HG03196 (cell line): ENCODE measurements around the gene PDE3A.

Experiments
- ATAC-seq: cut with Tn5 transposase; IDR thresholded peaks from one replicate; pipeline ENCODE4 v1.9.1; 2021; ENCODE audit not compliant: unreplicated experiment

Gene PDE3A

GRCh38 chr12:20490213-20490612 is 121.9 kb downstream of the PDE3A start:
- ATAC-seq = no peak

DNA sequence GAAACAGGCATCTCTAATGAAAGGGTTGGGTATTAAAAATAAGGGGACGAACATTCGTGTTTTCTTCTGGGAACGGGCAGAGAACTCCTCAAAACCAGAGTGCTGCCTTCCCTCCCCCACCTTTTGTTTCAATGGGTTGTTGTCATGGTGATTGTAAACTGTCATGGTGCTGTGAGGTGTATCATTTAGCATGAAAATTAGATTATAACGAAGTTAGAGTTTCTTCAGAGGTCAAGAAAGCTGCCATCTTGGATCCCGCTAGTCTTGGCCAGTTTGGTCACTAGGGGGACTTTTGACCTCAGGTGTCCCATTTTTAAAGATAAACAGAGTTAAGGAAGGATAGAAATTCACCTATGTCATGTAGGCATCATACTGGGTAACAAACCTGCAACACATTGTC is 123.0 kb downstream of the PDE3A start:
- no peak for ATAC-seq

GRCh38 chr12:20492251-20492760 is 124.0 kb downstream of the PDE3A start:
- ATAC-seq = no peak

GRCh38 chr12:20493934-20494333 is 125.6 kb downstream of the PDE3A start:
- no peak for ATAC-seq

GRCh38 chr12:20494851-20495250 is 126.5 kb downstream of the PDE3A start:
- ATAC-seq = no peak

GRCh38 chr12:20495997-20496396 is 127.7 kb downstream of the PDE3A start:
- ATAC-seq = no peak

DNA sequence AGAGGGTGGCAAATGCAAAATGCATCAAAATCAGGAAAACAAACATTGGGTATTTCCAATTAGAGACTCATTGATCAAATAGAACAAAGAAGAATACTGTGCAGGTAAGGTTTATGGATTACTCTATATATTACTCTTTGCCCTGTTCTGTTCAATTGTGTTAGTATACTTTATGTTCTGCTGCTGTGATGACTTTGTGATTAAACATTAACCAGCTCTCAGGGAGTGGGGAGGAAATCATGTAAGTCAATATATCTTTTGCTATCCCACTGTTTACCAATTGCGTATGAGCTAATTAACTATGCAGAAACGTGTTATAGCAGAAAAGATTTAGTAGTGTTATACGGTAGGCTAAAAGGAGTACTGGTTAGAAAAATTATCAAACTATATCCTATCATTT is 129.4 kb downstream of the PDE3A start:
- ATAC-seq = no peak

DNA sequence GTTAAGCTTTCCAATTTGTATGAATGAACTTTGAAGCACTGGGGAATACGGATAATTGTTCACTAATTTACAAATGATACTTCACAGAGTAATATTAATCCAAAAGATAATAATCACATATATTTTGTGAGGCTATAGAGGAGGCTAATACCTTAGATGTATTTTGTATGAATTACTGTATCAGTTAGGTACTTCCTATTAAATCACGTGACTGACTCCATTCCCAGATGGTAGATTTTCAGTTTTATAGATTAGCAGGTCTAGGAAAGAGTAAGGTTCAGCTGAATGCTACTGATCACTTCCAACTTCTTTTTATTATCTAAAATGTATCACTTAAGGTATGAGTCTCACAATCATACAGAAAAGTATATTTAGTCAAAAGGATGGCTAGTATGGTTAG is 133.6 kb downstream of the PDE3A start:
- no peak for ATAC-seq

DNA sequence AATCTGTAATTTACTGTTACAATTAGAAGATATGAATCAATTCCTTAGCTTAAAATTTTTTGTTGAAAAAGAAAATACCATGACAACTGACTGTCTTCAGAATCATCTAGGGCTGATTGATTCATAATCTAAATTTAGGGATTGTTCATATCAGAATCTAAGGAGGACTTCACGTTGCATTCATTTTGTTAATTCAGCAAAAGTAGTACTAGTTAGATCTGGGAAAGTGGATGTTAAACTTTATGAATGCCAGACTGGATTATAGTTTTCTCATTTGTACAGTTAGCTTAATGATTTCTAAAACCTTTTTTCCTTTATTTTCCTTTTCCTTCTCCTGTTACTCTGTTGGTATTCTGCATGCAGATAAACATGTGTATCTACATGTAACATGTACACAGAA is 135.5 kb downstream of the PDE3A start:
- ATAC-seq = no peak

DNA sequence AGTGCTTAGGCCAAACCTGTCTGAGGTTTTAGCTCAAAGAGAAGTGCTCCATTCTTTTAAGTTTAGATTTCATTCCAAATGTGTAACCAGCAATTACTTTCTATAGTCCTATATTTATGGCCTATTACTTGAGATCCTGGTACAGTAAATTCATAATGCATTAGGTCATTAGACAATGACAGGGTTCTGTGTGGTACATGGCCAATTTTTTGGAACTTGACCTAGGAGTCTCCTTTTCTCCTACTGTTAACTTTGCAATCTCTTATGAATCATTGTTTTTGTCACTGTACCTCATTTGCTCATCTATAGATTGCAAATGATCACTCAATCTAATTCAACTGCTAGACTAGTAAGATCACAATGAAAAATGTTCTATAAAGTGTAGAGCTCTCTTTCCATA is 136.7 kb downstream of the PDE3A start:
- no peak for ATAC-seq

- ATAC-seq = no peak
These were observed 138.7 kb downstream of the PDE3A start for GRCh38 chr12:20507056-20507455.

DNA sequence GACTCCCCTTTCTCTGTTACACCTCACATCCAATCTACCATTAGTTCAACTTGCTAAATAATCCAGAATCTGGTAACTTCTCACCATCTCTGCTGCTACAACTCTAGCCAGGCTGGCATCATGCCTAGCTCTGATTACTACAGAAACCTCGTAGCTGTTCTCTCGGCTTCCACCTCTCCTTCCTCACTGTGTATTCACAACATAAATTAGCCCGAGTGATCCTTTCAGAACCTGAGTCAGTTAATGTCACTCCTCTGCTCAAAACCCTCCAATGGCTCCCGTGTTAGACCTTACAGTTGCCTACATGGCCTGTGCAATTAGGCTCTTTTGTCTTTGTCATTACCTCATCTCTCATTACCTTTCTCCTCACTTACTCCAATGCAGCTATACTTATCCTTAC is 139.4 kb downstream of the PDE3A start:
- ATAC-seq = no peak

GRCh38 chr12:20508359-20508758 is 140.0 kb downstream of the PDE3A start:
- ATAC-seq = no peak

DNA sequence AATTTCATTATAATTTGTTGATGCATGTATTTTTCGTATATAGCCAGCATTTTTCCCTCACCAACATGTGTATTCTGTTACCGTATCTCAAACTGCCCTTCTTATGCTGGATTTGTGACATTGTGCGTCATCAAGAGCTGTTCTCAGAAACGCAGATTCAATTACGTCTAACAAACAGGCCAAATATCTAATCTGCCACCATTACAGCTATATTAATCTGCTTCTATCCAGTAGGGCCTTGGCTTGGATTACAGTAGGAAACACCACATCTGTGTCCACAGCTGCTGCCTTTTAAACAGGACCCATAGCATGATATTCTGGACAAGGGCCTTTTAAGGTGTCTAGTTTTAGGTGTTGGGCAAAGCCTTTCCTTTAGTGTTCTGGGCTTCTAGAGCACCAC is 140.6 kb downstream of the PDE3A start:
- no peak for ATAC-seq

DNA sequence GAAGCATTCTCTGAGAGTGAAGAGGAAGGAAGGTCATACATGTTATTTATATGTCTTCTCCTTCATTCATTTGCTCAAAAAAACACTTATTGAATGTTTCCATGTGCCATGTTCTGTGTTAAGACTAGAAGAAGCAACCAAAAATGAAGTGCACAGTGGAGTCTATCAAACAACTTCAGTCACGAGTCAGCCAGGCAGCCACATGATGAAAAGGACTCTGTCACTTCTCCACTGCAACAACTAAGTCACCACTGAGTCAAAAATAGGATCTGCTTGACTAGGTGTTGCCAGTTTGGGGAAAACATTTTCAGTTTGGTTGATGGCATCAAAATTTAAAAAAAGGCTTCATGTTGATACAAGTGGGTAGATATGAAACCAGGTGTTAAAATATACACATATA is 142.5 kb downstream of the PDE3A start:
- no peak for ATAC-seq

DNA sequence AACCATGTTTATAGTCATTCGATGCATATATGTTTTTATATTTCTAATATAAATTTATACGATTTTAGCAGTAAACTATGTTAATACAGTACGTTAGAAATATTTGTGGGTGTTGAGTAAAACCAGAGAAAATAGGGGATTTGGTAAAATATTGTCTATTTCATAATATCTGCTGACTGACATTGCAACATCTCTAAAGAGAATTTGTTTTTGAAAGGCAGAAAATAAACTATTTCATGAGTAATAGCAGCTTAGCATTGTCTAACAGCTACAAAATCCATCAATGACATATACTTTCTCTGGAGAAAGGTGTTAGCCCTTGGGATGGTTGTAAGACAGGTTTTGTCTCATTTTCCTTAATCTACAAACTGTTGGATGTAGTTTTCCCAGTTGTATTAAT is 144.9 kb downstream of the PDE3A start:
- no peak for ATAC-seq

DNA sequence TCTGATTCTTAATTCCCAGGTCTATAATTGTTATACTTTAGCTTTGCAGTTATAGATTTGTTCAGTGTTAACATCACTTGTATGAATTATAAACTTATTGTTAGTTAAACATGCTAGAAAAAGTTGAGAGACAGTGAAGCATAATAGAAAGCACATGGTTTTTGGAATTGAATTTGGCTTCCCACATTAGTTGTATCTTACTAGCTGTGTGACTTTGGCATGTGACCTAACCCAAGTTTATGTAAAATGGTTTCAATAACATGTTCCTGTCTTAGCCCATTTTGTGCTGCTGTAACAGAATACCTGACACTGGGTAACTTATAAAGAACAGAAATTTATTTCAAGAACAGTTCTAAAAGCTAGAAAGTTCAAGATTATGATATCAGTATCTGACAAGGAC is 146.3 kb downstream of the PDE3A start:
- no peak for ATAC-seq

- ATAC-seq = no peak
These were observed 152.2 kb downstream of the PDE3A start for GRCh38 chr12:20520532-20520931.

DNA sequence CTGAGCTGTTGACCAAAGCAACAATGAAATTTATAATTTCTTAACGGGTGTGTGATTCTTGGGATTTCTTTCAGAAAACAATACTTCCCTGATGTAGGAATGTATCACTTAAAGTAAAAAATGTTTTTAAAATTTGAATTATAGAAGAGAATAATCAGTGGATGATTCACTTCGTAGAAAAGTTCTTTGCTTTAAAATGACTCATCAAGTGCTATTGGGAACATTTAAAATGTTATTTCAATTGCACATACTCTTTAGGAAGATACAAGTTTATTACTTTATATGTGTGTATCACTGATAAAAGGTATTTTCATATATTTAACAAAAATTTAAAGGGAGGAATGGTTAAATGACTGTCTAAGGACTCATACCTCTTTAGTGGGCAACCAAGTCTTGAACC is 155.3 kb downstream of the PDE3A start:
- no peak for ATAC-seq

DNA sequence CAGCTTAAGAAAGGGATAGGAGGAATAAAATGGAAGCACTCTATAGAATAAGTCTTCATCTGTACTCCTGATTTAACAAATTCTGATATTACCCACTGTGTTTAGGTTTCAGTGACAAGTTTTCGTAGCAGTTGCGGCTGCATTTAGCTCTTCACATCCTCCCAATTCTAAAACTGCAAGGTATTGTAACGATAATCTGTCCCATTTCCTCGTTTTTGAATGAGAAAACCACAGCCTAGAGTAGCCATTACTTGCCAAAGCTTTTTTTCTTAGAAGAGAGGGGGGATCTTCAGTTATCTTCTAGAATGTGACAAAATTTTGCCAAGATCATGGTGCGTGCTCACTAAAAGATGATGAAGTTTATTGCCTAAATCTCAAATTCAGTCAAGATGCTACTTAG is 155.8 kb downstream of the PDE3A start:
- ATAC-seq = no peak

DNA sequence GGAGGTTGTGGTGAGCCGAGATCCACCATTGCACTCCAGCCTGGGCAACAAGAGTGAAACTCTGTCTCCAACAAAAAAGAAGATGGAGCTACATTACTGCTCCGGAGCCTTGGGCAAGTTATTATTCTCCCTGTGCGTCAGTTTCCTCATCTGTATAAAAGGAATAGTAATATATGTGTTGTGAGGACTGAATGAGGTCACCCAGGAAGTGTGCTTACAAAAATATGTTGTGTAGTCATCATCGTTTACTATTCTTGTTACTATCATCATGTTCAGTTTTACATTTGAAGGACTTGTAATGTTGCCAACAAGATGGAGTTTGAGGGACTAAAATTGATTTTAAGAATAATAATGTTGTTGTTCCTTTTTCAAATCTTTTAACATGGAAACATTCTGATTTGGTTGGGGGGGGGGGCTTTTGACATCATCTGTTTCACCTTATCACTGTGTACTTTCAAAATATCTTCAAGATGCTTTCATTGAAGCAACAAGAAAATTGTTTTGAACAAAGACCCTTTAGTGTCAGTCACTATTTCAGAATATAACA is 156.8 kb downstream of the PDE3A start:
- no peak for ATAC-seq

DNA sequence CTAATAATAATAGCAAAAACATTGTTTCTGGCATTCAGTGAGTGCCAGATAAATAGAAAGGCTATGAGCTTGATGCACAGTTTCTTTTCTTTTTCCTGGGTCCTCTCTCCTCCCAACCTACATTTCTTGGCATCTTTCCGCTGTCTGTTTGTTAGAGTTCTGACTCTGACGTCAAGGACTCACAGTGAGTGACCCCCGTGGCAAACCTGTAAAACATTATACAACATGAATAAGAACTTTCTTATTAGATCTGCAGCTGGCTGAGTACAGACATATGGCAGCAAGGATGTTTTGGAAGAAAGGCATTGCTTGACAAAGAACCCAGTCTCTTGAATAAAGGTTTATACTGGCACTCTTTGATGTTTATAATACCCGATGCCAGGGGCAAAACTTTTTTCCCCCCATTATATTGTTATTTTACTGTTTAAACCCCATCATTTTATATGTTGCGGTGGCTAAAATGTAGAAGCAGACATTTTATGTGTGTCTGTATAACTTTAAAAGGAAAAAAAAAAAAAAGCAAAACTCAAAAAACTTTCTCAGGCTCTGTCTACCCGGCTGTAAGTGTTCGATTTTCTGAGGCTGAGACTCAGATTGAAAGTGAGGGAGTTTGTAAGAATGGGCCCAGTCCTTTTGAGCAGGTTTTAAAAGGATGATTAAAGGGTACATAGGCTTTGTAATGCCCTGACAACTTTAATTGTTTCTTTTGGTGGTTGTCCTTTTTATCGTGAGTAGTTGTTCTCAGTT is 159.3 kb downstream of the PDE3A start:
- no peak for ATAC-seq

- ATAC-seq = no peak
These were observed 159.9 kb downstream of the PDE3A start for GRCh38 chr12:20528208-20528607.
